Fibroblast of skin of left quadriceps (primary cell): Measurements from ENCODE around the gene MROH7.

ENCODE experiments used
- DNase-seq, 2 experiments: peaks; one replicate each; pipeline ENCODE4 v3.0.0-alpha.2; 2013; ENCODE audit warnings: low read depth in 2 of 2

MROH7 gene

DNA sequence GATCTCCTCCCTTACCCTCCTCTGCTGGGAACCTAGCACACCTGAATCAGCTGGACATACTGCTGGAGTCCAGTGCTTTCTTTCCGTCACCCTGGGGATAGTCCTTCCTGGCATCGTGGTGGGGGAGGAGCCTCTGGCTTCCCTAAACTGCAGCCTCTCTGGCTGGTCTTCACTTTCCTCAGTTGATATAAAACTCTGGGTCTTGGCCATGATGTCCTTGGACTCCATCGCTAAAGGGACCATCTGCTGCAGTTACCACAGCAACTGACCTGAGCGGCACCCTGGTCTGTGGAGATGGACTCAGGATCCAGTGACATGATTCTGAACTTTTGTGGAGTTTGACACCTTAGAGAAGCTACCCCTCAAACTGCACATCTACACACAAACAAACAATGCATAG is 99.9 kb downstream of the MROH7 start:
- no peak for DNase-seq

DNA sequence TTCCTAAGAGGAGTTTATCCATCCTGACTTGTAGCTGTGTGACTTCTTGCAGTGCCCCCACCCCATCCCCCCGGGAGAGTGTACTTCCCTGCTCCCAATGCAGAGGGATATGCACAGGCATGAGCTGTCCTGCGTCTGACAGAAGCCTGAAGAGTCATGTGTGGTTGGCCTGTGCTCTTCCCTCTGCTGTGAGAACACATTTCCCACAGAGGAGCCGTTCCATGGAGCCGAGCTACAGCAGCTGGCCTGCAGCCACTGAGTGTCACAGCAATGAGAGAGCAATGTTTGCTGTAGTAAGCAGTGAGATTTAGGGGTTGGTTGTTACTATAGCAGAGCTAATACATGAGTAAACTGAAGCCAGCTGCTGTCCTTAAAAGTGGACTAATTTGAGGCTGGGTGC is 100.7 kb downstream of the MROH7 start:
- DNase-seq: no peak

DNA sequence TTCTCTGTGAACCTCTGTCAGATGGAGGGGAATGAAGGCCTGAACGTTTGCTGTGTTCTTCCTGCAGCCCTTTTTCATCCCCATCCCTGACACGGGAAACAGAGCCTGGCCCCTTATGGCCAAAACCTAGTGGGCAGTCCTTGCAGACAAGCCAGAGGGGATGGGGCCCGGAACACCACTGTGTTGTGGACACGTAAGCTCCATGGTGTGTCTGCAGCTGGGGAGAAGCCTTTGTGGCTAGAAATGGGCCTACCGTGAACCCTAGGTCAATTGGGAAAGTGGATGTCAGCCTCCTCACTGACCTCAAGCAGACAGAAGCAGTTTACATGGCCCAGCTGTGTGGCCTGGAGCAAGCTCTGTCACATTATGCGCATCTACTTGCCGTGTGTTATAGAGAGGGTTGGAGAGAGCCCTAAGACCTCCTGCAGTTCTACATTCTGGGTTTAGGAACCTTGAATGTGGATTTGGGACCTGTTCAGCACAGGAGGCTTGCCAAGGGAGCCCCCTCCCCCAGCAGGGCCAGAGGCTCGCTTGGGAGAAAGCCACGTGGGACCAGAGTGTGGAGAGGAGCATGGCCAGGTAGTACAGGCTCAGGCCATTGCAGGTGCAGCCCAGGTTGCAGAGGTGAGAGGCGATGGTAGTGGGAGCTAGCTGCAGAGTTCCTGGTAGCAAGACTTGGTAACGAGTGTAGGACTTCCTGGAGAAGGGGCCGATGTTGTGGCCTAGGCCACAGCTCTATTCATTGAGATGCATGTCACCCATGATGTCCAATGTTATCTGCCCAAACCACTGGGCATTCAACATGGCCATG is 102.0 kb downstream of the MROH7 start:
- no peak for DNase-seq

DNA sequence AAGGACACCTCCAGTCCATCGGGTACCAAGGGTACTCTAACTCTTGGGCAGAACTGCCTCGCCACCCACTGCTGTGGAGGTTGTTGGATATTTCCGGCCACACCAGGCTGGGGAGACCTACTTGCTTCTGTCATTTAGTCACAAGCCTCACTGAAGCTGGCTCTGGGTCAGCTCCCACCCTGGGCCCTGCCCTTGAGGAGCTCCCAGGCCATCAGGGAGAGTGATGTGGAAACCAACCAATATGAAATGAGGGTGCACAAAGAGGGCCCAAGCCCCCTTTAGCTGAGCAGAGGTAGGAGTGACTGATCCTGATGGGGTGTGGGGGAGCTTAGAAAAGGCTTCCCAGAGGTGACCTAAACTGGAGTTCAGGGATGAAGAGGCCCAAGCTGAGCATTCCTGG is 103.1 kb downstream of the MROH7 start:
- no peak for DNase-seq

DNA sequence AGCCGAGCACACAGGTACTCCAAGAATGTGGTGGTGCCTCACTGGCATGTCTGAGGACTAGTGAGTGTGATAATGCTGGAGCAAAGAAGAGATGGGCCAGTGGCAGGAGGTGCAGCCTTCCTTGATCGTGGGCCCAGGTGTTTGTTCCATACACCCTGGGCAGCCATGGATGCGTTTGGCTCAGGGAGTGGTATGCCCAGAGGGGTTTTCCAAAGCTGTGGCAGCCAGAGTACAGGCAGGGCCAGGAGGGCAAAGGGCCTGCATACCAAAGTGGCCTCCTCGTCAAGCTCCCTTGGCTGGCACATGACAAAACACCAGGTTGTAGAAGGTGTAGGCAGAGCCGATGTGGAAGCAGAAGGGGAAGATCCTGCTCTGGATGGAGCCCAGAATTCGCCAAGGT is 103.7 kb downstream of the MROH7 start:
- no peak for DNase-seq

DNA sequence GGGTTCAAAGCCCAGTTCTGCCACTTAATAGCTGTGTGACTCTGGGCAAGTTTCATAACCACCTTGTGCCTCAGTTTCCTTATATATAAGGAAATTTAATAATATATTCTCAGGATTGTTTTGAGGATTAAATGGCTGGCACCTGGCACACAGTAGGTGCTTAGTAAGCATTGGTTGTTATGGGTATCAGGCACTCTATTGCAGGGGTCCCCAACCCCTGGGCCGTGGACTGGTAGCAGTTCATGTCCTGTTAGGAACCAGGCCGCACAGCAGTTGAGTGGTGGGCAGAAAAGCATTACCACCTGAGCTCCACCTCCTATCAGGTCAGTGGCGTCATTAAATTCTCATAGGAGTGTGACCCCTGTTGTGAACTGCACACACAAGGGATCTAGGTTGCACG is 104.3 kb downstream of the MROH7 start:
- no peak for DNase-seq

DNA sequence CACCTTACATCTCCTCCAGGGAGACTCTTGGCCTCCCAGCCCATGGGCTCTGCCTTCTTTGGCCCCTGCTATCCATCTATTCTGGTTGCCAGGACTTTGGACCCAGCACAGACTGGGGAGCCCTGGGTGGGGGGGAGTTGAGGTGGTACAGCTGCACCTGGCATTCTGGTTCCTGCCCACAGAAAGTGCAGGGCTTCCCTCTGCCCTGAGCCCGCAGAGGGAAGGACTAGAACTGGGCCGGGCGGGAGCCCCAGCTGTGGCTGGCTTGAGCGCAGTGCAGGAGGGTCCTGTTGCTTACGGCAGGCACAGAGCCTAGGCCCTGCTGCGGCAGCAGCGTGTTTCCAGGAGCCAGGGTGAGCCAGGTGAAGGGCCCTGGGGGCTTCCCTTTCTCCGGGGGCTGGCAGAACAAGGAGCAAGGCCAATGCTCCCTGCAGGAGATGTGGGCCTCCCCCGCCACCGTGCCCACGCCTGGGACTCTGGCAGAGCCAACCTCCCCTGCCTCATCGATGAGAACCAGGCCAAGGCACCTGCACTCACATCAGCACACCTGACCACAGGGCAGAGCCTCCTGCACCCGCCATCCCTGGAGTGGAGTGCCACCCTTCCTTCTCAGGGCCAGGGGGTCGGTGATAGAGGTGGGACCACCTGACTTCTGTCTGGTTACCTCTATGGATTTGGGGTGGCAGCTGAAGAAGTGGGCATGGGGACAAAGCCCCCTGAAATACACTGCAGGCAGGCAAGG is 106.7 kb downstream of the MROH7 start:
- DNase-seq: no peak

DNA sequence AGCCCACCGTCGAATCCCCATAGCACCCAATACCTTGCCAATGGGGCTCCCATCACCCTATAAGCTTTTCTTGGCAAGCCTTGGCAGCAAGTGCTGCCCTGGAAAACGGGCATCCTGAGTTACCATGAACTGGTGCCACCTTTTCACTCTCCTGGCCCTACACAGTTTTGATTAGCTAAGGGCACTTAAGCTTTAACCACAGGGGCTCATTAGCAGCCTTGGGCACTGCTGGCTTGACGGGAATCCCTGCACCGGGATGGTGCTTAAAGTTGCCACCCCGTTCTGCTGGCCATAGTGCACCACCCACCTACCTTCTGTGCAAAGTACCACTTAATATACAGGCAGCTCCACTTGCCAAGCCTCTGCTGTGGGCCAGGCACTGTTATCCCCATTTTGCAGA is 109.0 kb downstream of the MROH7 start:
- no peak for DNase-seq

DNA sequence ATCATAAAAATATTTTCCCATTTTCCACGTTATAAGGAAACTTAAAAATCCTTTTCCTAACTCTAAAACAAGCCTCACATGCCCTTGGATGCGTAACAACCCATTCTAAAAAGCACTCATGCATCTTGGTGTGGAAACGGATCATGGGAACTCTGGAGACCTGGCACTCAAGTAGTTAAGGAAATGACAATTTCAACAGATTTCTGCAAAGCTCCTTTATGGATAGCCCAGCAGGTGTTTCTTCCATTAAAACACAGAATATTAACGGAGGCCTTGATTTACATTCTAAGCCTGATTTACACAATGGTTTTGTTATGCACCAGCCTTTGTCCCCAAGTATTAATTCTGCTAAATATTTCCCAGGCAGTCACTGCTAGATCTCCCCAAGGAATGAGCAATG is 109.8 kb downstream of the MROH7 start:
- DNase-seq: no peak

DNA sequence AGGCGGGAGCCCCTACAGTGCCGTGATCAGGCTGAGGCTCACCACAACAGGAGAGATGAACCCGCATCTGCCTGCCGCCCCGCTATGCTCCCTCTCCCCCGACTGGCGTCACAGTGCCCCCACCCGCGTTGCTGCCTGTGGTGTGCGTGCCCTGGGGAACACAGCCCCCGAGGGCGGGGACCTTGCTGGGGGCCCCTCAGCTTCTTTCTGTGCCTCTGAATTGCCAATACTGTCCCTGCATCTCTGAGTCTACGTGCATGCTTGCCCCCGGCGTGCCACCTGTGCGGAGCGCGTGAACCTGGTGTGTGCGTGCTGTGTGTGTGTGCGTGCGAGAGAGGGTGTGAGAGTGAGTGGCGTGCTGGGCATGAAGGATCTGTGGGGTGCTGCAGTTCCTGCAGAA is 112.5 kb downstream of the MROH7 start:
- DNase-seq: no peak

DNA sequence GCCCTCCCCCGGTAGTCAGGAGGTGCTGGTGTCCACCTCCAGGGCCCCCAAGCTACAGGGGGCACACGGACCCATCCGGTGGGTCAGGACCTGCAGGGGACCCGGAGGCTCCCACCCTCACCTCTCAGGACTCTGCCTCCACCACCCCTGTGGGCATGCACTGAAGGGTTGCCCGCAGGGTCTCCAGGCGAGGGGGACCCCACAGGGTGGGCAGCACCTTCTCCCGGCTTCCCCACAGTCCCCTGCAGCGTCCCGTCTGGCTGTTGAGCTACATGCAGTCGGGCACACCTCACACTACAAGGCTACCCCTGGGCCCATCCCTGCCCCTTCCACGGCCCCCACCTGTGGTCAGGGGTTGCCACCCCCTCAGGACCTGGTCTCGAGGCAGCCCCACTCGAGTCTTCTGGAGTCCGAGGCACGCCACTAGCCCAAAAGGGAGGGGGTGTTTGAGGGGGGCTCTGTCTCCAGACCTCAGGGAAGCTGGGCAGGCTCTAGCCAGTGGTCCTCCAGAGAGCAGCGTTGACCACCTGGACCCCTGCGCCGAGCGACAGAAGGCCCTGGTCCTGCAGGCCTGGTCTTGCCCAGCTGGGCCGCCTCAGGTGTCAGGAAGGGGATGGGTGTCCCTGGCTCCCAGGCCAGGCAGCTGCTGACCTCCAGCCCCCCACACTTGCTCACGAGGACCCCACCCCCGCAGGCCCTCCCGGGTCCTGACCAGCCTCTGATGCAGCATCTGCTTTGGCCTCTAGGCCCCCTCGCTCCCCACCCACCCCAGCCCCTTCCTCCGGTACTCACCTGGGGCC is 113.1 kb downstream of the MROH7 start:
- no peak for DNase-seq

DNA sequence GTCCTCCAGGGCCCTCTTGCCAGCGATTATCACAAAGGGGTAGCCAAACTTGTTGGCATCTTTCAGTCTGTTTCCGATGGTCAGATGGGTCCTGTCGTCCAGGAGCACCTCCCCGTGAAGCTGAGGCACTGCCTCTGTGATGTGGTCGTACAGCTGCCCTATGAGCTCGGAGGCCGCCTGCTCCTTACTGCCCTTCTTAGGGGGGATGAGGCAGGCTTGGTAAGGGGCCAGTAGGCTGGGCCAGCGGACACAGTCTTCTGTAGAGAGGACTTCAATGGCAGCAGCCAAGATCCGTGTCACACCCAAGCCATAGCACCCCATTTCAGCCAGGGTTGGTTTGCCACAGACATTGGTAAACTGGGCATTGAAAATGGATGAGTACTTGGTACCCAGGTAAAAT is 116.2 kb downstream of the MROH7 start:
- no peak for DNase-seq

DNA sequence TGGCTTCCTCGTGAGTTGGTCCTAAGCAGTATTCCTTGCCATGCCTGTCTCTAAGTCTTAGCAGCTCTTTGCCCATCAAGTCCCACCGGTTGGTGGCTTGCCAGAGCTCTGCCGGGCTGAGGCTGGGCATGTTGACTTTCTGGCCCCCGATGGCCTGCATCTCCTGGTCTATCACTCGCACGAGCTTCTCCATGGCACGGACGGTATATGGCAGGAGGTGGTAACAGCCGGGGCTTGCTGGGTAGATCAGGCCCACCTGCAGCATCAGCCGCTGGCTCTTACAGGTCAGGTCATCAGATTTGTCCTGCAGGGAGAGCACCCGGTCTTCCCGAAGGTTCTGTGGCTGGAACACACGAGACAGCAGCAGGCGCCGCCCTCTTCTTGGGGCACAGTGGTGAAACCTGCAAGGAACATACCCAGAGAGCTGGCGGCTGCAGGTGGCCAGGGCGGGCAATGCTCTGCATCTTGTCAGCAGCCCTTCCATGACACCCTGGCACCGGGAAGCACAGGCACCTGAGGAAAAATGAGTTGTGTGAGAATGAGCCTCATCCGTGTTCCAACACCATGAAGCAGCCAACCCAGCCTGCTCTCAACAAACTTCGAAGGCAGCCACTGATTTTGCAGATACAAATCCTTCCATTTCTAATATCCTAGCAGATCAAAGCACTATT is 117.2 kb downstream of the MROH7 start:
- no peak for DNase-seq
